NCI-H146 (cell line): Measurements from ENCODE around the gene SHTN1.

Experiments used
- DNase-seq: peaks from one replicate; lab custom pipeline; 2025; lab: John Stamatoyannopoulos, UW

The SHTN1 gene

DNA sequence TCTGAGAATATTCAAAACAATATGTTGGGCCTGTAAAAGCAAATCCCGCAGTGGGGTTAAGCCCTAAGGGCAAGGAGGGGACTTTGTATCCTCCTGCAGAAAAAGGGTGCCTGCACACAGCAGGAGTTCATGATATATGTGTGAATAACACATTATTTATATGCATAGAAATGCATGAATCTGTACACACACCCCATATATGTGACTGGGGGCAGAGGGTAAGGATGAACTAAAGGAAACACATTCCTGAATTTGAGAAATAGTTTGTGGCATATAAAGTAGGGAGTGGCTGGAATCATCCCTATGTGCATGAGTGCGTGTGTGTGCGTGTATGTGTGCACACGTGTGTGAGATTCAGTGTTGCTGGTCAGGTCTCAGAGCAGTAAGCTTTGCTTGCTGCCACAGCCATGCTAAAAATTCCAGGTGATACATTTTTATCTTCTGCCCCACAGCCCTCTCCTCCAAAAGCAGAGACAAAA, 136.8 kb downstream of the SHTN1 start:
- DNase-seq, result no peak

- no peak for DNase-seq
These were observed 137.9 kb downstream of the SHTN1 start for GRCh38 chr10:116866987-116867595.

GRCh38 chr10:116866066-116866465, 138.9 kb downstream of the SHTN1 start:
- no peak for DNase-seq

- no peak for DNase-seq
These were observed 140.6 kb downstream of the SHTN1 start for GRCh38 chr10:116864436-116864835.

DNA sequence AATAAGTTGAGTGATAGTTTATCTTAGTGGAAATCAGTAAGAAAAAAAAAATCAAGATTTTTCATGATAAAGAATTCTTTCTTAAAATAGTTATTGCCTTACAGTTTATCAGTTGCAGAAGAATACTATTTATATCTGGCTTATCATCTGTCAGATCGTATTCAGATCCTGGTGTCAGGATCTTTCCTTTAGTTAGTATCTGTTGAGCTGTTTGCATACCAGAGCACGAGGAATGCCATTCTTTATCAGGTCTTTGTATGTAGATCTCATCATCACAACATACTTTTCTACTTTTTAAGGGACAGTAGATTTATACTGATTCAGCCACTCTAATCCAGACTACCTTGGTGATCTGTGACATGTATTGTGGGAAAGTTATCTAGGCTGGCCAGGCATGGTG, 143.2 kb downstream of the SHTN1 start:
- DNase-seq, result no peak

DNA sequence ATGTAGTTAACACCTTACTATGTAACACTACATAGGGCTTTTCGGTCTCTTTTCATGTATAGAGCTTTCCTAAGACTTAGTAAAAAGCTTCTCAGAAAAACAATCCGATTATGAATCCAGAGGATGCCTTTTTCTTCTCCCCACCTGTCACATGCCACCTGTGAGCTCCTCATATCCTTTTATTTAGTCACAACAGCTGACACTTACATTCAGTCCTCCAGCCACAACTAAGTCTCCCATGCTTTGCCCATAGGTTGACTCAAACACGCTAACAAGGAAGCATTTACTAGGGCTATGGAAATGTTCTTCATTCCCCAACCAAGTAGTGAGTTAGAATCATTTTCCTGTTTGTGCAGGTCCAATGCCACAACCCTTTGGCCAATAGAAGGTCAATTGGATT, 147.8 kb downstream of the SHTN1 start:
- DNase-seq, result no peak

- DNase-seq, result no peak
These were observed 151.3 kb downstream of the SHTN1 start for GRCh38 chr10:116853701-116854100.

DNA sequence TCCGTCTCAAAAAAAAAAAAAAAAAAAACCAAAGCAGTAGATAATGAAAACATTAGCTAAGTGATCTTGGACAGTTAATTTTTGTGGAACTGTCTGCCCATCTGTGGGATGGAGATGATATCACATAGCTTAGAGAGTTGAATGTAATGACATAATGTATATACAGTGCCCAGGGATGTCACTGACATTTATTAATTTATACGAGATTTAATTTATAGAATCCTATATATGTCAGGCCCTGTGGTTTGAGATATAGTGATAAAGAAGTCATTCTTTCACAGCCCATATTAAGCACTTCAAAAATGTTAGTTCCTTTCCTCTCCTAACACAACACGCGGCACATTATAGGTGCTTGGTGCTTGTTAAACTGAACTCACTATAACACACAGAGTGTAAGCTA, 151.7 kb downstream of the SHTN1 start:
- DNase-seq, result no peak

GRCh38 chr10:116852246-116852645, 152.7 kb downstream of the SHTN1 start:
- DNase-seq, result no peak

DNA sequence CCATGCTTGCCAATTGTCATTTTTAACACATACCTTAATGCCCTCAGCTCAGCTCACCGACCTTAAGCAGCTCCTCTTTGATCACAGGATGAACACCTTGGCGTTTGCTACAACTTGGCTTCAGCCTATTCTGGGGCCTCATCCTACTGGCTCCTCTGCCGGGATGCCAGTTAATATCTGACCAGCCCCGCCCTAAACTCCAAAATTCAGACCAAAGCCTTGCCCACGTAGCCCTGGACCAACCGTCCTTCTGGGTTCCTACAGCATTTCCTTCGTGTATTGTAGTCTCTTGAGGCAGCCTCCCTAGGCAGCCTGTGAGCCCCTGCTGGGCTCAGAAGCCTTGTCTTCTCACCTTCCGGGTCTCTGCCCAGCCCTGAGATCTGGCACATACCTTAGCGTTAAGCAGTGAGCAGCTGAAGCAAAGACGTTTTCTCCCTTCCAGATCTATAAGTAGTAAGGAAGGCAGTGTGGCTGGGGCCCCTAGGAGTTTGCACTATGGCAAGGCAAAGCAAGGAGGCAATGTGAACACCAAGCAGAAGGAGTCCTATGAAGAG, 154.9 kb downstream of the SHTN1 start:
- DNase-seq, result no peak

DNA sequence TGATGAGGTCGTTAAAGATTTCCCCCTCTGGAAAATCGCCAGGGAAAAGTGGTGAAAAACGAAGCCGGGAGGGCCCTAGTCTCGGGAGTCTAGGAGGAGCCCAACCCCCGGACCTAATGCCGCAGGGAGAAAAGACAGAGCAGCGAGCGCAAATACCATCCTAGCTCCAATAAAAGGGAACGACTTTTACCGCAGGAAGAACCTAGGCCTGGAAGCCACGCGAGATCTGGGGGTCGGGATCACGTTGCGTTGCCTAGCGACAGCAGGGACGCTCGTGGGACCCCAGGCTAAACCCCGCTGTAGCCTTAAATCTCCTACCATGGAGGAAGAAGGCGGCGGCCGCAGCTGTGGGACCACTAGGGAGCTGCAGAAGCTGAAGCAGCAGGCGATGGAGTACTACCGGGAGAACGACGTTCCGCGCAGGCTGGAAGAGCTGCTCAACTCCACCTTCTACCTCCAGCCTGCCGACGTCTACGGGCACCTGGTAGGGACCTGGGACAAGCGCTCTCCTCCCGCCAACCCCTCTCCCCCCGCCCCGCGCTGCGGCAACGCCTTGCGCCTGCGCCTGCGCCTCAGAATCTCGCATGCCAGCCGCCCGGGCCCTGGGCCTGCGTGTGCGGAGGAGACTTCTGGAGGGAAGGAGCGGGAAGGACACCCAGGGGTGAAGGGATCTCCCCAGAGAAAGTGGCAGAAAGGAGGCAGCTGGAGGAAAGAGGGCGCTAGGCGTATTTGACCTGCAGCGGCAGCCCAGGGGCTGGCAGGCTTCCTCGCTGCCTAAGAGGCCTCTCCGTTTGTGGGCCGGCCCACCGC, 155.5 kb downstream of the SHTN1 start, which contains the start of gene ENO4:
TSS of gene ENO4 (plus strand) at position 252 of the 810 bp plus-strand sequence. CDS start at position 320, 68 bp downstream.
- DNase-seq, result peak; percentile 91

DNA sequence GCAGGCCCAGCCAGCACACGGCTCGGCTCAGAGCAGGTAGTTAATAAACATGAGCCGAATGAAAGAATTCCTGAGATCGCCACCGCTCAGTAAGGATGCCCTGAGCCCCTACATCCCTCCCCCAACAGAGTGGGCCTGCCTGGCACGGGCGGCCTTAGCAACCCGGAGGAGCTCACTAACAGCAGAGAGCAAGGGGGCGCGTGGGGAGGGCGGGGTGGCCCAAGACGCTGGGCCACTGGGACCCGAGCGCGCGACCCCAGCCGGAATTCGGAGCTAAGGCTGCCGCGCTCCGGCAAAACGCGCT, 156.1 kb downstream of the SHTN1 start:
- DNase-seq, result no peak

GRCh38 chr10:116848032-116848943, 156.7 kb downstream of the SHTN1 start:
- DNase-seq, result no peak

- DNase-seq, result no peak
These were observed 159.2 kb downstream of the SHTN1 start for GRCh38 chr10:116845823-116846222.

- no peak for DNase-seq
These were observed 164.5 kb downstream of the SHTN1 start for GRCh38 chr10:116840389-116841075.

- no peak for DNase-seq
These were observed 166.8 kb downstream of the SHTN1 start for GRCh38 chr10:116838143-116838725.

DNA sequence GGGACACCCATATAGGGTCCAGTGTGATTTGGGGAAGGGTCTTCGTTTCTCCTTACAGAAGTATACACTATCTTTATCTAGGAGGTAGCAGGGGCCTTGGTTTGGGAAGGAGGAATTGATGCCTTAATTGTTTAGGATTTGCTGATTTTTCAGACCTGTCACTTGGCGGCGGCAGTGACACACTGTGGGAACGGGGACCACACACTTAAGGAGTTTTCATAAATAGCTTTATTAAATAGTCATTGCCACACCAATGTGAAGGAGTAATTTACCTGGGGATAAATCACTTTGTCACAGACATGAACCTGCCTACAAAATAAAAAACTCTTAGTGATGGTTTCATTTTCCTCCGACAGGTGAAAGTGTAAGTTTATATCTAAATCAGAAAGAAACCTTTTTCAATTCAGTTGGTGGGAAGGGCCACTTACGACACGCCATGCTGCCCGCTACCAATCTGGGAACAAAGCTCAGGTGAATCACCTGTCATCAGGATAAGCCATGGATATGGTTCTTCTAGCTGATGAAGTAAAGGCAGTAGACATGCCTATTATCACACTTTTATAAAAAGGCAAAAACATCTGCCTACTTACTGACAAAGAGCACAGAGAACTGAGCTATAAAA, 168.0 kb downstream of the SHTN1 start:
- DNase-seq, result peak; percentile 27

GRCh38 chr10:116836083-116836482, 168.9 kb downstream of the SHTN1 start:
- DNase-seq, result peak; percentile 94

DNA sequence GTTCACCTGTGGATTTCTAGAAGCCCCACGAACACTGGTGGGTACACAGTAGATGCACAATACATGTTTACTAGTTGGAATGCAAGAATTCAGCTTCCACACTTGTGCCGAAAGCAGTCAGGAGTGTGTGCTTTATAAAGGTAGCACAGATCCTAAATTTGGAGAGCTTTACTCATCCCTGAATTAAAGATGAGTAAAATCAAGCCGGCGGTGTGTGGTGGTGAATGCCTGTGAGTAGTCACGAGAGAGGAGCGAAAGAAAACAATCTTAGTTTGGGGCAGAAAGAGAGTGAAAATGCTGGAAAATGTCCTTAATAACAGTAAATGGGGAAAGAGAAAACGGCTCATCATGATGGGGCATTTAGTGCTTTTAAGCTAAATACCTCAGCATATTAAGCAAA, 169.3 kb downstream of the SHTN1 start:
- no peak for DNase-seq
